ENCODE data around the gene IFITM1. TPM values are rescaled to one million over a fixed set of nuclear protein-coding genes. Genes with fewer than 3 reads are reported as not detected.
"Not testable (repeated sequence)": the region's sequence is repeated elsewhere in the genome, so short reads cannot be mapped to it uniquely, and the experiment has no call there.

IFITM1 gene
- polyA plus RNA-seq, 1 donor (not counting 4 experiments of a cell fraction or from before 2014, with no cell fraction given) = 333 TPM

DNA sequence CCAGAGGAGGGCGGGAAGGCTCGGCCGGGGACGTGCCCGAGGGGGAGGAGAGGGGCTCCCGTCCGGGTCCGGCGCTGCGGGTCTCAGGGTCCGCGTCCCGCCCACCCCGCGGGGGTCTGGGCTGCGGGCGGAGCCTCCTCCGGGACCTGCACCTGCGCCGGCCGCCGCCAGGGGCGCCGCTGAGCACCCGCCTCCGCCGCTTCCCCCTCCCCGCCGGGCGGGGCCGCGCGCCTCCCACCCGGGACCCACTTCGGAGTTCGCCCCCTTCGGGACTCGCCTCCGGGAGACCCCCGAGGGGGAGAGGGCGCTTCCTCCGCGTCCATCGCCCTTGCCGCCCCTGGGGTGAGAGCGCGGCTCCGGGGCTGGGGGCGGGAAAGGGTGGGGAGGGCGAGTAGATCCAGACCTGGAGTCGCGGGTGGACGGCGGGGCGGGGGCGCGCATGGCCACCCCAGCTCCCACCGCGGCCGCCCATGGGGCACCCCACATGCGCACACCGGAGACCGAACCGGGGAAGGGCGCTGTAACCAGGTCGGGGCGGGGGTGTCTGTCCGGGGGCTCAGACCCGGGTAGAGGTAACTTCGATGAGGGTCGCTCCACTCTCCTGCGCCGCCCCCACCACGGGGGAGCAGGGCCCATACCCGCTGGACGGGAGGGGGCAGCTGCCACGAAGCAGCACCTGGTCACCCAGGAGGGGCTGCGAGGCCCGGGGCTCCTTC is 4.7 kb downstream of the IFITM1 start:
- H3K36me3 ChIP-seq (ENCODE audit: control insufficient read depth in 2 of 2, extremely low read depth in 1 of 2, insufficient read depth in 2 of 2, low read length in 2 of 2); H3K9me3 ChIP-seq (ENCODE audit: control insufficient read depth, low read depth, low read length); H2AFZ ChIP-seq (ENCODE audit: control insufficient read depth, low read length); FAIRE-seq; H3K27ac ChIP-seq (ENCODE audit: control insufficient read depth, insufficient read depth, low read length); H4K20me1 ChIP-seq (ENCODE audit: control insufficient read depth, extremely low read depth, insufficient read depth, low read length); H3K9me1 ChIP-seq (ENCODE audit: control insufficient read depth, extremely low read depth, insufficient read depth, low read length); dilution Hi-C loops (cut with MboI; ENCODE audit: extremely low pct_ligation_motif_present, low sequenced_read_pairs); DNase-seq (ENCODE audit: low read depth, low spot score): not testable (repeated sequence)
- peak overlapping the region; percentile 90 for H3K4me2 ChIP-seq (ENCODE audit: control insufficient read depth, extremely low read depth, insufficient read depth, low read depth, low read length)
- H3K4me3 ChIP-seq (ENCODE audit: control insufficient read depth in 2 of 3, extremely low read depth in 1 of 3, insufficient read depth in 2 of 3, low read depth in 1 of 3, low read length in 3 of 3) = peak overlapping the region in 1 of 3 experiments; percentile 68
- peaks cover 27% of the 10 kb centered on the region for H3K79me2 ChIP-seq (ENCODE audit: control insufficient read depth, insufficient read depth, low read length)
- peak overlapping the region; percentile 89 for H3K9ac ChIP-seq (ENCODE audit: control insufficient read depth, extremely low read depth, insufficient read depth, low read length)
- peaks cover 25% of the 10 kb centered on the region for H3K4me1 ChIP-seq (ENCODE audit: control insufficient read depth, extremely low read depth, insufficient read depth, low read length)
- H3K27me3 ChIP-seq (ENCODE audit: control insufficient read depth, extremely low read depth, insufficient read depth, low read length) = peaks cover 30% of the 10 kb centered on the region

DNA sequence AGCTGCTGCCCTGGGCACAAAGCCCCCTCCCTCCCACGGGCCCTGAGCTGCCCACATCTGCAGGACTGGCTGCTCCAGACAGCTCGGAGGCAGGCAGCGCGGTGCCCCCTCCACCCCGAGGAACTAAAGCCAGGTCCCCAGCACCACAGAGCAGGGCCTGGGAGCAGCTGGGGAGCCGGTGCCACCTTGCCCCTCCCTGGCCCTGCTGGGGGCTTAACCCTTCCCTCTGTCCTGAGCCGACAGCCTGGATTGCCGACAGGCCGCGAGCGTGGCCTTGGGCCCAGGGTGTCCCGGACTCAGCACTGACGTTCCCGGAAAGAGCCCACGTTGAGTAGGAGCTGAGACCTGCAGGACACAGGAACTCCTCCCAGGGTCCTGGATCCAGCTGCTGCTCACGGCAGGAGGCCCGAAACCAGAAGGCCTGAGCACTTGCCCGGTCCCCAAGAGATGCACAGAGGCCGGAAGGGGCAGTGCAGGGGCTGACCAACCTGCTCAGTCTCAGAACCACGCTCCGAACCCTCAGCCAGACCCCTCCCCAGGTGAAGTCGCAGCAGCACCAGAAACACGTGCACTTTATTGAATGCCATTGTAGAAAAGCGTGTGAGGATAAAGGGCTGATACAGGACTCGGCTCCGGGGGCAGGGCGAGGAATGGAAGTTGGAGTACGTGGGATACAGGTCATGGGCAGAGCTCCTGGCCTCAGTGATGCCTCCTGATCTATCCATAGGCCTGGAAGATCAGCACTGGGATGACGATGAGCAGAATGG is 5.5 kb downstream of the IFITM1 start:
- Histone ChIP-seq H3K4me1 (ENCODE audit: control insufficient read depth, extremely low read depth, insufficient read depth, low read length) (peaks cover 18% of the 10 kb centered on the region), H3K4me3 (ENCODE audit: control insufficient read depth in 2 of 3, extremely low read depth in 1 of 3, insufficient read depth in 2 of 3, low read depth in 1 of 3, low read length in 3 of 3) (peak overlapping the region; percentile 68 to 77 (median 70)), H3K9ac (ENCODE audit: control insufficient read depth, extremely low read depth, insufficient read depth, low read length) (peak overlapping the region; percentile 89), H3K27me3 (ENCODE audit: control insufficient read depth, extremely low read depth, insufficient read depth, low read length) (peaks cover 30% of the 10 kb centered on the region), H3K27ac (ENCODE audit: control insufficient read depth, insufficient read depth, low read length) (peak overlapping the region; percentile 40), H3K79me2 (ENCODE audit: control insufficient read depth, insufficient read depth, low read length) (peaks cover 23% of the 10 kb centered on the region), H3K4me2 (ENCODE audit: control insufficient read depth, extremely low read depth, insufficient read depth, low read depth, low read length) (peak overlapping the region; percentile 90)
- H4K20me1 ChIP-seq (ENCODE audit: control insufficient read depth, extremely low read depth, insufficient read depth, low read length); DNase-seq (ENCODE audit: low read depth, low spot score); H3K36me3 ChIP-seq (ENCODE audit: control insufficient read depth in 2 of 2, extremely low read depth in 1 of 2, insufficient read depth in 2 of 2, low read length in 2 of 2); dilution Hi-C loops (cut with MboI; ENCODE audit: extremely low pct_ligation_motif_present, low sequenced_read_pairs); FAIRE-seq; H3K9me3 ChIP-seq (ENCODE audit: control insufficient read depth, low read depth, low read length); H3K9me1 ChIP-seq (ENCODE audit: control insufficient read depth, extremely low read depth, insufficient read depth, low read length); H2AFZ ChIP-seq (ENCODE audit: control insufficient read depth, low read length): not testable (repeated sequence)

DNA sequence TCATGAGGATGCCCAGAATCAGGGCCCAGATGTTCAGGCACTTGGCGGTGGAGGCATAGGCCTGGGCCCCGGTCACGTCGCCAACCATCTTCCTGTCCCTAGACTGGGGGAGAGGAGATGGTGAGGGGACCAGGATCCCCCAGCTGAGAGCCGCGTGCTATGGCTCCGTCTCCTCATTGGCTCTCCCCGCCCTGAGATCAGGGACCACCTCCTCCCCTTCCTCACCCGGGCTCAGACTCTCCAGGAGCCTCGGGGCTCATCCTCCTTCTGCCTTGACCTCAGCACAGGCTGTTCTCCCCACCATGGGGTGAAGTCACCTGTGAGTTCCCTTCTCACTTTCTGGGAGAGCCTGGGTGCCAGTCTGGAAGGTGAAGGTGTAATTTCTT is 6.0 kb downstream of the IFITM1 start:
- Histone ChIP-seq H3K27ac (ENCODE audit: control insufficient read depth, insufficient read depth, low read length) (peak overlapping the region; percentile 40), H3K4me1 (ENCODE audit: control insufficient read depth, extremely low read depth, insufficient read depth, low read length) (peaks cover 18% of the 10 kb centered on the region), H3K4me2 (ENCODE audit: control insufficient read depth, extremely low read depth, insufficient read depth, low read depth, low read length) (peak overlapping the region; percentile 90), H3K9ac (ENCODE audit: control insufficient read depth, extremely low read depth, insufficient read depth, low read length) (peak overlapping the region; percentile 89), H3K4me3 (ENCODE audit: control insufficient read depth in 2 of 3, extremely low read depth in 1 of 3, insufficient read depth in 2 of 3, low read depth in 1 of 3, low read length in 3 of 3) (peak overlapping the region; percentile 68 to 77 (median 71)), H3K79me2 (ENCODE audit: control insufficient read depth, insufficient read depth, low read length) (peaks cover 21% of the 10 kb centered on the region), H3K27me3 (ENCODE audit: control insufficient read depth, extremely low read depth, insufficient read depth, low read length) (peaks cover 28% of the 10 kb centered on the region)
- H3K9me1 ChIP-seq (ENCODE audit: control insufficient read depth, extremely low read depth, insufficient read depth, low read length); dilution Hi-C loops (cut with MboI; ENCODE audit: extremely low pct_ligation_motif_present, low sequenced_read_pairs); DNase-seq (ENCODE audit: low read depth, low spot score); H4K20me1 ChIP-seq (ENCODE audit: control insufficient read depth, extremely low read depth, insufficient read depth, low read length); H2AFZ ChIP-seq (ENCODE audit: control insufficient read depth, low read length); H3K9me3 ChIP-seq (ENCODE audit: control insufficient read depth, low read depth, low read length); H3K36me3 ChIP-seq (ENCODE audit: control insufficient read depth in 2 of 2, extremely low read depth in 1 of 2, insufficient read depth in 2 of 2, low read length in 2 of 2); FAIRE-seq: not testable (repeated sequence)

All from keratinocyte (primary cell).